ENCODE measurements around the gene LIPF. TPM values are rescaled to one million over a fixed set of nuclear protein-coding genes. Genes with fewer than 3 reads are reported as not detected.

Gene LIPF
- total and polyA plus RNA-seq, 2 of the 13 experiments (the other 11 are each of a cell fraction or from before 2014, with no cell fraction given) = not detected

DNA sequence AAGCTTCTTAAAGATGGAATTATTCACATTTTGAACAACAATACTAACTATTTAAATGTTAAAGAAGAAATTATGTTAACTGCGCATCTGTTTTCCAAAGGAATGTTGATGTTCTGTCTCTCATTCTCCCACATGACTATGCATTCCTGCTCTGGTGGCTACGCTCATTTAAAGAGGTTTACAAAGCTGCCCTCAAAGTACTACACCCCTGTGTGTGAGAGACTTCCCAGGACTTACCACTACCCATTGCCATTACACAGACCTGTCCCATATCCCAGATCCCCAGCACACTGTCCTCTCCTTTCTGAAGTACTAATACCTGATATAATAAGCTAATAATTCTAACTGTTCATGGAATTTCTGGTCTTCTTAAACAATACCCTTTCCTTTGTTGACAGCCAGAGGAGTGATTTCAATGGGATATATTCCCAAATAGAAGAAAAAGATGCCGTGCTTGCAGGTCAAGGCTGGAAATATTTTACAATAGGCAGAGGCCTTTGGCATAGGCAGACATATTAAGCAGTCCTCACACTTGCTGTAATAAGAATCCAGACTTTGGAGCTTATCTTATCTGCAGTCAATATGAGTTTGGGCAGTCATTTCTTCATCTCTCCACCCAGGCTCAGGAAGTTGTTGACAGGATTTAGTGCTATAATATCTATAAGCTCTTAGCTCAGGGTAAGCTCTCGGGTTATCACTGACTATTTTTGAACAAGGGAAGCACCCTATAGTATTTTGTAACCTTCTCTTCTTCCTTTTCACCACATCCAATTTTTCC, 12.2 kb downstream of the LIPF start:
- Histone ChIP-seq H3K36me3 (replicated peaks in 1 of 2; ENCODE audit: control insufficient read depth in 1 of 2, insufficient read depth in 2 of 2, low read length in 2 of 2) (no peaks in the 10 kb centered on the region), H3K9me3 (ENCODE audit: low read length) (no peaks in the 10 kb centered on the region), H3K27me3 (ENCODE audit: control insufficient read depth in 1 of 2, insufficient read depth in 2 of 2, low read length in 2 of 2) (no peaks in the 10 kb centered on the region), H2AFZ (ENCODE audit: low read length) (no peak overlapping the region), H4K20me1 (ENCODE audit: insufficient read depth, low read length) (no peaks in the 10 kb centered on the region), H3K4me2 (ENCODE audit: low read depth, low read length) (no peak overlapping the region), H3K9ac (ENCODE audit: insufficient read depth, low read depth, low read length) (no peak overlapping the region), H3K4me3 (replicated peaks in 1 of 3; ENCODE audit: insufficient read depth in 1 of 3, low read depth in 2 of 3, low read length in 3 of 3) (no peak overlapping the region), H3K4me1 (ENCODE audit: insufficient read depth, low read length) (no peaks in the 10 kb centered on the region), H3K27ac (ENCODE audit: extremely low read length, insufficient read depth, low read length) (no peak overlapping the region), H3K79me2 (ENCODE audit: insufficient read depth, low read length) (no peaks in the 10 kb centered on the region)
- TF ChIP-seq GATA4 (IDR thresholded peaks at IDR 0.05; ENCODE audit: borderline replicate concordance, low read depth) = no peak
- TF ChIP-seq ZBTB46 (CRISPR knock-in tag; IDR thresholded peaks at IDR 0.05; ENCODE audit: borderline replicate concordance) = no peak
- no peak for TF ChIP-seq ZNF496 (CRISPR knock-in tag; IDR thresholded peaks at IDR 0.05; ENCODE audit: insufficient replicate concordance)
- TF ChIP-seq HIVEP1 (CRISPR knock-in tag; IDR thresholded peaks at IDR 0.05) = no peak
- TF ChIP-seq TBL1XR1 (IDR thresholded peaks at IDR 0.05; ENCODE audit: borderline replicate concordance, low read length, partially characterized antibody) = no peak
- no peak for TF ChIP-seq CC2D1A (CRISPR knock-in tag; IDR thresholded peaks at IDR 0.05)
- TF ChIP-seq ZNF18 (CRISPR knock-in tag; IDR thresholded peaks at IDR 0.05; ENCODE audit: insufficient replicate concordance) = no peak
- no peak for TF ChIP-seq POLR2AphosphoS5 (IDR thresholded peaks at IDR 0.05; ENCODE audit: low read depth, low read length)
- no peak for TF ChIP-seq ZNF543 (CRISPR knock-in tag; IDR thresholded peaks at IDR 0.05)
- ChIA-PET POLR2A (no interaction called here), CTCF (ENCODE audit: low intra/inter-chr PET ratio, low total read pairs) (no interaction called here)
- DNase-seq (ENCODE audit: low spot score) (no peak), FAIRE-seq (no peak), ATAC-seq (no peak)
- intact Hi-C loops (cut with micrococcal nuclease; ENCODE audit: unreplicated experiment) (no loop called here), in situ Hi-C loops (cut with HindIII; ENCODE audit: extremely low pct_ligation_motif_present, low pct_unique_long_range_greater_than_20kb) (no loop called here)
- WGBS (ENCODE audit: low lambda C conversion rate) = 25% methylated on average over 4 of the region's 4 CpGs
- BruUV-seq (replicated peaks) = no TSS peak

Data from HepG2 (cell line).